Body of pancreas (tissue), 4 donors: ENCODE measurements around the gene NFS1.

ENCODE experiments used
- CTCF ChIP-seq, 7 experiments: fragments of 450-650 bp in 4 of 7; fragments of 200-600 bp in 3 of 7; sonication (generic) in 3 of 7; IDR thresholded peaks; one replicate each; pipeline ENCODE4 v1.5.1; 2016 to 2019; ENCODE audit warnings: antibody characterized with exemption in 7 of 7
- POLR2A ChIP-seq, 3 donors: fragments of 450-650 bp; IDR thresholded peaks; one replicate each; pipeline ENCODE4 v1.6.1; 2016; ENCODE audit warnings: antibody characterized with exemption in 3 of 3, mild to moderate bottlenecking in 2 of 3

GRCh38 chr20:35620818-35621559 is 78.2 kb downstream of the NFS1 start:
- TF ChIP-seq CTCF (IDR thresholded peaks at IDR 0.05) (no peak), POLR2A (IDR thresholded peaks at IDR 0.05) (no peak)
